Measurements from ENCODE around the gene RFC2. TPM values are rescaled to one million over a fixed set of nuclear protein-coding genes. Genes with fewer than 3 reads are reported as not detected.

RFC2 gene
- total RNA-seq, 4 donors from 2014 or later: 4.9 to 31.4 (median 19.2) TPM

DNA sequence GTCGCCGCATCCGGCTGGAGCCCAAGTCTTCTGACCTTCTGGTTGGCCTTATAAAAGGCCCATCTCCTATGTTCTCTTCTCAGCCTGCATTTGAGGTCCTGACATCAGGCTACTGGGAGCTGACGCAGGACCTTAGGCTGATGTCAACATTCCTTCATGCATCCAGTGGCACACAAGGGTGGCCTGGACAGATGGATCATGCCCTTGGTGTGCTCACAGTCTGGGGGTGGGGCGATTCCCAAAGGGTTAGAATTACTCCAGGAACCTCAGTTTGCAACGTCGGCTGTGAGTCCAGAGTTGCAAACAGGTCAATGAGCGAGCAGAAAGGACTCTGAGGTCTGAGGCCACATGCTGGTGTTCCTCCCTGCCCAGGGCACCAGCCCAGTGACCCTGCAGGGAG lies 26.8 kb upstream of the RFC2 start:
- TF ChIP-seq CTCF (IDR thresholded peaks at IDR 0.05) (no peak), POLR2A (IDR thresholded peaks at IDR 0.05) (no peak)

GRCh38 chr7:74277636-74278035 lies 23.4 kb upstream of the RFC2 start:
- TF ChIP-seq POLR2A (IDR thresholded peaks at IDR 0.05) (no peak), CTCF (IDR thresholded peaks at IDR 0.05) (no peak)
- H3K9me3 ChIP-seq: no peaks in the 10 kb centered on the region
- intact Hi-C loops (cut with DNase I; ENCODE audit: low total_unique reads): no loop called here

More for the DNA sequence above, 26.8 kb upstream of the RFC2 start:
- intact Hi-C loops (cut with DNase I; ENCODE audit: low total_unique reads): no loop called here
- no peaks in the 10 kb centered on the region for H3K36me3 ChIP-seq
- DNase-seq: no peak
- no peak overlapping the region for H3K4me3 ChIP-seq
- no peaks in the 10 kb centered on the region for H3K27me3 ChIP-seq
- peaks cover 0 to 3% of the 10 kb centered on the region in 2 donors for H3K4me1 ChIP-seq
- H3K27ac ChIP-seq: no peak overlapping the region
- H3K9me3 ChIP-seq: no peaks in the 10 kb centered on the region

DNA sequence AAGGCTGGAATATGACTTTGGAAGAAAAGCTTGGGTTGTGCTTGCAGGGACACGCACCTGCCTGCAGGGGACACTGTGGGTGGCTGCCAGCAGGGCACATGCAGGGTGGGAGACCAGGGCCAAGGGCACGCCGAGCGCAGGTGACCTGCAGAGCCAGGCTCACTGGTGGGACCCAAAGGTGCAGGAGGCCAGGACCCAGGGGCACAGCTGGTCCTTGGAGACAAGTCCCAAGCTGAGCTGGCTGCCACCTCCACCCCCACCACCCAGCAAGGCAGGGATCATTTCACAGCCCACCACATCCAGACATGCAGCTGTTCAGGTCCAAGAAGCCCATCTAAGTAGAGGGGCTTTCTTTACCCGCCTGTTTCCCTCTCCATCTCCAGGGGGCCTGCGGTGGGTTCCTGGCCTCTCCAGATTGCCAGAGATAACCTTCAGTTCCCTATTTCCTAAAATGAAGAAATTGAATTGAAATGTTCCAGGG lies 21.2 kb upstream of the RFC2 start:
- intact Hi-C loops (cut with DNase I; ENCODE audit: low total_unique reads): no loop called here
- Histone ChIP-seq H3K27me3 (no peaks in the 10 kb centered on the region), H3K4me1 (peaks cover 0 to 3% of the 10 kb centered on the region in 2 donors), H3K4me3 (no peak overlapping the region), H3K27ac (no peak overlapping the region), H3K36me3 (no peaks in the 10 kb centered on the region), H3K9me3 (no peaks in the 10 kb centered on the region)
- no peak for DNase-seq
- no peak for TF ChIP-seq POLR2A (IDR thresholded peaks at IDR 0.05)
- TF ChIP-seq CTCF (IDR thresholded peaks at IDR 0.05): peak in 1 of 4 experiments; percentile 18

More at GRCh38 chr7:74277636-74278035, 23.4 kb upstream of the RFC2 start:
- no peaks in the 10 kb centered on the region for H3K36me3 ChIP-seq
- DNase-seq: no peak
- no peaks in the 10 kb centered on the region for H3K27me3 ChIP-seq
- H3K4me1 ChIP-seq: peaks cover 0 to 3% of the 10 kb centered on the region in 2 donors
- no peak overlapping the region for H3K27ac ChIP-seq
- H3K4me3 ChIP-seq: no peak overlapping the region

DNA sequence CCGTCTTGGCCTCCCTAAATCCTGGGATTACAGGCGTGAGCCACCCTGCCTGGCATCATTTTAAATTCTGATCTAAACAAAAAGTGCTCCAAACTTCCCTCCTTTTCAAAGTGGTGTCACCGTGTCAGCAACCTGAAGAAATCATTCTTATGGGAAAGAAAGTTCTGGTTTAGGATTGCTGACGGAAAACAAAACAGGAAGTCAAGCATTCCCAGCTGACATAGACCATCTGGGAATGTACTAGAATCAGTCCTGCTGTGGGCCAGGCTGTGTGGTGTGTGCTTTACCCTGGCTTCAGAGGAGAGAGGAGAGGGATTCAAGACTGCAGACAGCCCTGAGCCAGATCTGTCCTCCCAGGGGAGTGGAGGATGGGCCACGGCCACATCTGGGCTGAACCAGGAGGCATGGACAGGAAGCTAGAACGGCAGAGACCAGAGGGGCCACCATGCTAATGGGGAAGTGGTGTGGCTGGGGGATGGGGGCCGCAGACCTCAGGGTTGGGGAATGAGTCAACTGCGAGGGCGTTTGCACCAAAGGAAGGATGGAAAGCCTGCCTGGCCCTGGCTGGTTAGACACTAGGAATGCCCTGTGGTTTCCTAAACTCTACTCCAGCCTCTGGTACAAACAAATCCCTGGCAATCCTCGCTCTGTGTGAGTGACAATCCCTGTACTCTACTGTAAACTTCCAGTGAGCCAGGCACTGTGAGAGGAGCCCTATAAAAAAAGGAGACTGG lies 18.3 kb upstream of the RFC2 start:
- H3K27ac ChIP-seq: peak overlapping the region; percentile 80 to 88
- TF ChIP-seq CTCF (IDR thresholded peaks at IDR 0.05) (no peak), POLR2A (IDR thresholded peaks at IDR 0.05) (no peak)
- H3K36me3 ChIP-seq: no peaks in the 10 kb centered on the region
- H3K9me3 ChIP-seq: no peaks in the 10 kb centered on the region
- intact Hi-C loops (cut with DNase I; ENCODE audit: low total_unique reads): no loop called here
- H3K4me1 ChIP-seq: no peaks in the 10 kb centered on the region
- peak; percentile 53 to 65 for DNase-seq
- H3K4me3 ChIP-seq: no peak overlapping the region
- no peaks in the 10 kb centered on the region for H3K27me3 ChIP-seq

- Histone ChIP-seq H3K27ac (peak overlapping the region; percentile 80 to 88), H3K36me3 (no peaks in the 10 kb centered on the region), H3K4me3 (no peak overlapping the region), H3K9me3 (no peaks in the 10 kb centered on the region), H3K4me1 (no peaks in the 10 kb centered on the region), H3K27me3 (no peaks in the 10 kb centered on the region)
- TF ChIP-seq POLR2A (IDR thresholded peaks at IDR 0.05): no peak
- TF ChIP-seq CTCF (IDR thresholded peaks at IDR 0.05): no peak
- DNase-seq: no peak
- intact Hi-C loops (cut with DNase I; ENCODE audit: low total_unique reads): no loop called here
Observed at GRCh38 chr7:74271742-74272141, 17.5 kb upstream of the RFC2 start.
